Kidney (tissue), 14 donors: ENCODE measurements around the gene UNC13C. TPM values are rescaled to one million over a fixed set of nuclear protein-coding genes. Genes with fewer than 3 reads are reported as not detected.

Experiments used
- DNase-seq, 5 donors: peaks; one replicate each; pipeline ENCODE4 v3.0.0-alpha.2; 2013 to 2020
- FAIRE-seq: peaks from 2 replicates; lab custom pipeline; 2012; peaks lifted over from hg19 to GRCh38; lab: Jason Lieb, UNC
- H3K27ac ChIP-seq, 2 donors: one replicate each; pipeline ENCODE4 v1.7.0; 2013; ENCODE audit warnings: low read depth in 2 of 2, low read length in 2 of 2, inconsistent platforms in 1 of 2
- H3K27me3 ChIP-seq: one replicate; pipeline ENCODE4 v1.7.1; 2013; ENCODE audit warnings: low read length, inconsistent platforms; ENCODE audit not compliant: control insufficient read depth, insufficient read depth
- H3K36me3 ChIP-seq, 3 donors: one replicate each; pipeline versions ENCODE4 v1.7.0 to v1.7.1; 2013; ENCODE audit warnings: low read length in 3 of 3, control low read depth in 1 of 3, inconsistent platforms in 1 of 3; ENCODE audit not compliant: insufficient read depth in 3 of 3, control insufficient read depth in 2 of 3
- H3K4me1 ChIP-seq, 3 donors: one replicate each; pipeline versions ENCODE4 v1.7.0 to v1.7.1; 2013; ENCODE audit warnings: low read length in 3 of 3, inconsistent platforms in 1 of 3, low read depth in 1 of 3; ENCODE audit not compliant: control insufficient read depth in 2 of 3, insufficient read depth in 2 of 3
- H3K4me3 ChIP-seq, 3 donors: one replicate each; pipeline versions ENCODE4 v1.7.0 to v1.8.1; 2013; ENCODE audit warnings: low read length in 3 of 3, control low read depth in 1 of 3, inconsistent platforms in 1 of 3
- H3K9ac ChIP-seq, 3 donors: one replicate each; pipeline versions ENCODE4 v1.7.0 to v1.7.1; 2013; ENCODE audit warnings: low read length in 3 of 3, control low read depth in 1 of 3, inconsistent platforms in 1 of 3
- H3K9me3 ChIP-seq, 3 donors: one replicate each; pipeline versions ENCODE4 v1.7.0 to v1.7.1; 2013; ENCODE audit warnings: low read length in 3 of 3, control low read depth in 1 of 3, inconsistent platforms in 1 of 3; ENCODE audit not compliant: control insufficient read depth in 2 of 3, insufficient read depth in 1 of 3
- intact Hi-C: fragments of 100-400 bp; cut with DNase I; formaldehyde crosslinking; loops from one replicate; pipeline ENCODE4 v1.11.1; 2022
- polyA plus RNA-seq: library from polyadenylated mRNA; stranded (reverse); fragments of 350-450 nt; fragmentation: Illumina TruSeq; extraction: RNeasy Lipid Tissue Mini Kit (QIAGEN cat#74804); gene quantifications from one replicate; pipeline ENCODE4 v1.2.3, GENCODE V29; 2014; ENCODE audit warnings: low read depth, low replicate concordance; ENCODE audit not compliant: insufficient read depth
- total RNA-seq: library from RNA; stranded (reverse); fragmentation: NEBNext Ultra II Directional; extraction: Animal tissue kit (Norgen Biotek cat#: 25700); gene quantifications from one replicate; pipeline ENCODE4 v1.2.1, GENCODE V29; 2021
- TF ChIP-seq, protein P1 (sequence below): IDR thresholded peaks from 3 replicates; pipeline ENCODE4 v1.5.1; 2012; ENCODE audit warnings: mild to moderate bottlenecking, moderate library complexity, borderline replicate concordance; ENCODE audit not compliant: insufficient read depth; ENCODE audit errors: extremely low read depth
- donor health status: control.
- donor health status: control.
- donor health status: control.
- donor health status: control.
- donor health status: control.
- donor health status: DM: yes; HTN: yes; CAD: no.
- donor health status: Normal renal cell carcinoma (clear cell type).

UNC13C gene
- total and polyA plus RNA-seq, 2 donors from 2014 or later, result 0.19 to 0.45 TPM

DNA sequence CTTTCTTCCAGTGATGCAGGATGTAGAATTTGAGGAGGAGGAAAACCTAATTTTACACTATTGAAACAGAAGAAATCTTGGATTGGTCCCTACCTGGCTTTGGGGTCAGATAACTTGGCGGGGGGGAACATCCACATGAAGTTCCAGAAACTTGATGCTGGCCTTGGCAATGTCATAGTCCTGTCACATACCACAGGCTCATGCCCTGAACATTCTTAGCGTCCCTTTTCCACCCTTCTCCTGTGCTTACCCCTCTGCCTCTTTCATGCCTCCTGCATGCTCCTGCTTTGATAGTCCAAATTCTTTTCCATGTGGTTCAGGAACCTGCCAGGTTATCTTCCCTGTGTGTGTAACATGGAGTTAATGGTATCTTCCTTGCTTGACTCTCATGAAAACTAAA lies 110.6 kb downstream of the UNC13C start:
- Histone ChIP-seq H3K27ac (no peak overlapping the region), H3K9me3 (no peaks in the 10 kb centered on the region), H3K27me3 (no peaks in the 10 kb centered on the region), H3K9ac (no peak overlapping the region), H3K4me3 (no peak overlapping the region), H3K4me1 (no peaks in the 10 kb centered on the region), H3K36me3 (no peaks in the 10 kb centered on the region)
- intact Hi-C loops, result no loop called here
- DNase-seq (no peak), FAIRE-seq (no peak)
- TF ChIP-seq, protein P1, sequence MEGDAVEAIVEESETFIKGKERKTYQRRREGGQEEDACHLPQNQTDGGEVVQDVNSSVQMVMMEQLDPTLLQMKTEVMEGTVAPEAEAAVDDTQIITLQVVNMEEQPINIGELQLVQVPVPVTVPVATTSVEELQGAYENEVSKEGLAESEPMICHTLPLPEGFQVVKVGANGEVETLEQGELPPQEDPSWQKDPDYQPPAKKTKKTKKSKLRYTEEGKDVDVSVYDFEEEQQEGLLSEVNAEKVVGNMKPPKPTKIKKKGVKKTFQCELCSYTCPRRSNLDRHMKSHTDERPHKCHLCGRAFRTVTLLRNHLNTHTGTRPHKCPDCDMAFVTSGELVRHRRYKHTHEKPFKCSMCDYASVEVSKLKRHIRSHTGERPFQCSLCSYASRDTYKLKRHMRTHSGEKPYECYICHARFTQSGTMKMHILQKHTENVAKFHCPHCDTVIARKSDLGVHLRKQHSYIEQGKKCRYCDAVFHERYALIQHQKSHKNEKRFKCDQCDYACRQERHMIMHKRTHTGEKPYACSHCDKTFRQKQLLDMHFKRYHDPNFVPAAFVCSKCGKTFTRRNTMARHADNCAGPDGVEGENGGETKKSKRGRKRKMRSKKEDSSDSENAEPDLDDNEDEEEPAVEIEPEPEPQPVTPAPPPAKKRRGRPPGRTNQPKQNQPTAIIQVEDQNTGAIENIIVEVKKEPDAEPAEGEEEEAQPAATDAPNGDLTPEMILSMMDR, result no peak

DNA sequence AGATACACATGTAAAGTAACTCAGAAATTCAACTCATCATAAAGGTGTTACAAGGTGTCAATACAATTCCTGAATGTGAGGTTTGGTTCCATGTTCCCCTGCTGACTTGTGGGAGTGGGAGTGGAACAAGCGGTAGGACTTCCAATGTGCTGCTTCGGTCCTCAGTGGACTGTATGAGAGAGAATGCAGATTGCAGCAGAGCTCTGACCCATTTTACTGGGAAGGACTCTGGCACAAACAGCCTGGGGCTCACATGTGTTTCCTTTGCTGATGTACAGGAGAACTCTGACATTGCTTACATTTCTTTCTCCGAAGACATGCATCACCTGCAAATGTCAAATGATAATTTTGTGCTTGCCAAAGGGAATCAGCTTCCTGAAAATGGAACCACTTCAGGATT lies 111.5 kb downstream of the UNC13C start:
- no peaks in the 10 kb centered on the region for H3K9me3 ChIP-seq
- no peak for FAIRE-seq

DNA sequence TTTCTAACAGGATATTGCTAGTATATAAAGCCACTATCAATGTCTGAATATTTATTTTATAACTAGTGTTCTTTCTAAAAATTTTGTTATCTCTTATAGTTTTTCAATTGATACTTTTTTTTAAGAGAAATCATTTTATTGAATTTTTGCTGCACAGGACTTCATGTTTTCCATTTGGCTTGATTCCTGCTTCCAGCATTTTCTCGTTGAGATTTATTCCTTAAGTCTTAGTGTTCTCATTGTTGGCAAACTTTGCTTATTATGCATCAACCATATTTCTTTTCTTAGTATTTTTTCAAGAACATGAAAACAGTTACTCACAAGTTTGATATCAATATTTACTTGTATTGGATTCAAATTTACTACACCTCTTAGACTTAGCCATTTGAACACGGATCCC lies 113.4 kb downstream of the UNC13C start:
- DNase-seq (no peak), FAIRE-seq (peak; percentile 42)
- intact Hi-C loops, result no loop called here
- H3K27me3 ChIP-seq, result no peaks in the 10 kb centered on the region
- H3K9me3 ChIP-seq, result no peaks in the 10 kb centered on the region
- H3K9ac ChIP-seq, result no peak overlapping the region
- no peaks in the 10 kb centered on the region for H3K36me3 ChIP-seq
- TF ChIP-seq, protein P1, result no peak
- no peak overlapping the region for H3K27ac ChIP-seq
- H3K4me1 ChIP-seq, result no peaks in the 10 kb centered on the region
- H3K4me3 ChIP-seq, result no peak overlapping the region

More for the DNA sequence above, 111.5 kb downstream of the UNC13C start:
- no peak overlapping the region for H3K4me3 ChIP-seq
- DNase-seq, result no peak
- H3K27ac ChIP-seq, result no peak overlapping the region
- intact Hi-C loops, result no loop called here
- no peaks in the 10 kb centered on the region for H3K27me3 ChIP-seq
- H3K36me3 ChIP-seq, result no peaks in the 10 kb centered on the region
- H3K4me1 ChIP-seq, result no peaks in the 10 kb centered on the region
- no peak overlapping the region for H3K9ac ChIP-seq
- TF ChIP-seq, protein P1, result no peak

DNA sequence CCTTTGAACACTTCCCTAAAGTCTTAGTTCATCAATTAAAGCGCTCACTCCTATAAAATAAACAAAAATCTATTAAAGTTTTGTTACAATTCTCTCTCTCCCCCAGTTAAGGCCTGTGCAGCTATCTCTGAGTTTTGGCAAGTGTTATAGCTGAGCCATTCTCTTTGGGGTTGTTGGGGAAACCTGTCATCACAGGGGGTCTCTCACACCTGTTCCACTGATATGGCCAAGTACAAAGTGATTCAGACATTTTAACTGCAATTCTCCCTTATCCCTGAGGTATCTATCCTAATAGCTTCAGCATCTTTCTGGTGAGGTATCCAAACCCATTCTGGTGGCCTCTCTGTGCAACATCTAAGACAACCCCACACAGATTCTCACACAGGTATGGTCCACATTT lies 116.4 kb downstream of the UNC13C start:
- Histone ChIP-seq H3K36me3 (no peaks in the 10 kb centered on the region), H3K27ac (no peak overlapping the region), H3K9me3 (no peaks in the 10 kb centered on the region), H3K27me3 (no peaks in the 10 kb centered on the region), H3K4me3 (no peak overlapping the region), H3K4me1 (no peaks in the 10 kb centered on the region), H3K9ac (no peak overlapping the region)
- TF ChIP-seq, protein P1, result no peak
- intact Hi-C loops, result no loop called here
- DNase-seq, result no peak
- no peak for FAIRE-seq
